Hepatocyte (in vitro differentiated cells): ENCODE data around the gene CFAP77. TPM values are rescaled to one million over a fixed set of nuclear protein-coding genes. Genes with fewer than 3 reads are reported as not detected.

Experiments used
- DNase-seq: peaks from one replicate; pipeline ENCODE4 v3.0.0-alpha.2; 2016; ENCODE audit warnings: low spot score
- H2AFZ ChIP-seq: fragments of 200-600 bp; sonication (generic); 2 replicates; pipeline ENCODE4 v1.6.0; 2016; ENCODE audit warnings: antibody characterized with exemption, mild to moderate bottlenecking
- H3K27ac ChIP-seq: fragments of 200-600 bp; sonication (generic); 2 replicates; pipeline ENCODE4 v1.5.1; 2016; ENCODE audit warnings: mild to moderate bottlenecking
- H3K27me3 ChIP-seq: fragments of 200-600 bp; sonication (generic); 2 replicates; pipeline ENCODE4 v1.6.1; 2016
- H3K36me3 ChIP-seq: fragments of 200-600 bp; sonication (generic); replicated peaks from 2 replicates; pipeline ENCODE4 v1.5.1; 2016; ENCODE audit warnings: low read depth; ENCODE audit not compliant: insufficient read depth
- H3K4me1 ChIP-seq: fragments of 200-600 bp; sonication (generic); 2 replicates; pipeline ENCODE4 v1.5.1; 2016; ENCODE audit warnings: mild to moderate bottlenecking, moderate library complexity; ENCODE audit not compliant: insufficient read depth
- H3K4me2 ChIP-seq: fragments of 200-600 bp; sonication (generic); 2 replicates; pipeline ENCODE4 v1.6.0; 2016
- H3K4me3 ChIP-seq: fragments of 200-600 bp; sonication (generic); 2 replicates; pipeline ENCODE4 v1.5.1; 2016; ENCODE audit warnings: mild to moderate bottlenecking
- H3K79me2 ChIP-seq: fragments of 200-600 bp; sonication (generic); 2 replicates; pipeline ENCODE4 v1.6.0; 2017; ENCODE audit warnings: mild to moderate bottlenecking
- H3K9me2 ChIP-seq: fragments of 200-600 bp; sonication (generic); replicated peaks from 2 replicates; pipeline ENCODE4 v1.6.0; 2017; ENCODE audit warnings: mild to moderate bottlenecking; ENCODE audit not compliant: insufficient read depth
- H3K9me3 ChIP-seq: fragments of 200-600 bp; sonication (generic); 2 replicates; pipeline ENCODE4 v1.5.1; 2016; ENCODE audit warnings: low read depth, mild to moderate bottlenecking
- H4K20me1 ChIP-seq: fragments of 200-600 bp; sonication (generic); 2 replicates; pipeline ENCODE4 v1.6.0; 2016; ENCODE audit warnings: mild to moderate bottlenecking; ENCODE audit not compliant: insufficient read depth, poor library complexity, severe bottlenecking
- EZH2 ChIP-seq: fragments of 200-600 bp; sonication (generic); IDR thresholded peaks from 2 replicates; pipeline ENCODE4 v1.6.1; 2016; ENCODE audit warnings: antibody characterized with exemption, mild to moderate bottlenecking, borderline replicate concordance
- EZH2phosphoT487 ChIP-seq: fragments of 200-600 bp; sonication (generic); IDR thresholded peaks from one replicate; pipeline ENCODE4 v1.6.1; 2018; ENCODE audit warnings: antibody characterized with exemption, mild to moderate bottlenecking, low read depth, moderate library complexity; ENCODE audit not compliant: unreplicated experiment, severe bottlenecking
- WGBS: methylation state at CpG from one replicate; pipeline ENCODE4 v1.1.6; 2016; ENCODE audit warnings: low lambda C conversion rate; ENCODE audit errors: missing lambda C conversion rate; 5-methylcytosine and 5-hydroxymethylcytosine counted together
- polyA plus RNA-seq: library from polyadenylated mRNA; unstranded; fragments of >200 nt; fragmentation: Nextera tagmentation; extraction: Ambion mirVana; gene quantifications from 2 replicates; pipeline ENCODE4 v1.2.1, GENCODE V29; 2016
- total RNA-seq: library from RNA; depleted of rRNA; stranded (reverse); fragments of >200 nt; gene quantifications from 2 replicates; pipeline ENCODE4 v1.2.3, GENCODE V29; 2014
- TF ChIP-seq, protein P1 (sequence below): fragments of 200-600 bp; sonication (generic); IDR thresholded peaks from 2 replicates; pipeline ENCODE4 v1.5.1; 2016; ENCODE audit warnings: antibody characterized with exemption, mild to moderate bottlenecking; ENCODE audit not compliant: poor library complexity

CFAP77 gene
- total and polyA plus RNA-seq, 2 experiments from 2014 or later = 0.70 to 1.2 TPM

DNA sequence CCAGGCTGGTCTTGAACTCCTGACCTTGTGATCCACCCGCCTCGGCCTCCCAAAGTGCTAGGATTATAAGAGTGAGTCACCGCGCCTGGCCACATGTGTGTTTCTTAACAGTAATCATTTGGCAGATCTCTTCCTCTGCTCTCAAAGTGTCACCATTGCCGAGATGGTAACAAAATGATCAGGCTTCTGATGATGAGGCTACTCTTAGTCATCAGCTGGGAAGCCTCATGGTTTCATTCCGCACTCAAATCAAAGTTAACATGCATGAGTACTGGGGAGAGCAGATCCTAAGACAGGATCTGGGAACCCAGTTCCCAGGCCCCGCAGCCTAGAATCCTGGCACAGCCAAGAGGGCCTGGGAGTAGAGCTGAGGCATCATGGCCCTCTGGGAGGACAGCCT is 199.8 kb downstream of the CFAP77 start:
- Histone ChIP-seq H3K36me3 (no peaks in the 10 kb centered on the region), H3K27me3 (no peaks in the 10 kb centered on the region), H3K4me1 (no peaks in the 10 kb centered on the region), H3K9me3 (no peaks in the 10 kb centered on the region), H3K27ac (no peak overlapping the region), H3K79me2 (no peaks in the 10 kb centered on the region), H3K4me3 (no peak overlapping the region), H3K4me2 (no peak overlapping the region), H3K9me2 (no peaks in the 10 kb centered on the region), H2AFZ (no peak overlapping the region), H4K20me1 (no peaks in the 10 kb centered on the region)
- no peak for TF ChIP-seq EZH2phosphoT487
- WGBS = 94% methylated on average over 7 of the region's 7 CpGs
- no peak for DNase-seq

DNA sequence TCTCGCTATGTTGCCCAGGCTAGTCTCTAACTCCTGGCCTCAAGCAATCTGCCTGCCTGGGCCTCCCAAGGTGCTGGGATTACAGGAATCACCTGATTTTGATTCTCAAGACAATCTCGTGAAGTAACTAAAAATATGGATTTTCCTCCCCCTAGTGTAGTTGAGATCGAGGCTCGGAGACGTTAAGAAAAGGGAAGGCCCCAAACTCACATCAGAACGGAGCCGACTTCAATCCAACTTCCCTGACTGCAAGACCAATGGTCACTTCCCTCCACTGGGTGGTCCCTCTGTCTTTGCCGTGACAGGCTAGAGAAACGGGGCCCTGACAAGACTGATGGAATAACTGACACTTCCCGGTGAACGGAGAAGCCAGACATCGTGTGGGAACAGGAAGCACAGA is 200.7 kb downstream of the CFAP77 start:
- Histone ChIP-seq H3K27ac (no peak overlapping the region), H3K4me3 (no peak overlapping the region), H3K27me3 (no peaks in the 10 kb centered on the region), H3K4me2 (no peak overlapping the region), H3K9me2 (no peaks in the 10 kb centered on the region), H3K9me3 (no peaks in the 10 kb centered on the region), H2AFZ (no peak overlapping the region), H4K20me1 (no peaks in the 10 kb centered on the region), H3K79me2 (no peaks in the 10 kb centered on the region), H3K4me1 (no peaks in the 10 kb centered on the region), H3K36me3 (no peaks in the 10 kb centered on the region)
- no peak for TF ChIP-seq EZH2phosphoT487
- TF ChIP-seq, protein P1, sequence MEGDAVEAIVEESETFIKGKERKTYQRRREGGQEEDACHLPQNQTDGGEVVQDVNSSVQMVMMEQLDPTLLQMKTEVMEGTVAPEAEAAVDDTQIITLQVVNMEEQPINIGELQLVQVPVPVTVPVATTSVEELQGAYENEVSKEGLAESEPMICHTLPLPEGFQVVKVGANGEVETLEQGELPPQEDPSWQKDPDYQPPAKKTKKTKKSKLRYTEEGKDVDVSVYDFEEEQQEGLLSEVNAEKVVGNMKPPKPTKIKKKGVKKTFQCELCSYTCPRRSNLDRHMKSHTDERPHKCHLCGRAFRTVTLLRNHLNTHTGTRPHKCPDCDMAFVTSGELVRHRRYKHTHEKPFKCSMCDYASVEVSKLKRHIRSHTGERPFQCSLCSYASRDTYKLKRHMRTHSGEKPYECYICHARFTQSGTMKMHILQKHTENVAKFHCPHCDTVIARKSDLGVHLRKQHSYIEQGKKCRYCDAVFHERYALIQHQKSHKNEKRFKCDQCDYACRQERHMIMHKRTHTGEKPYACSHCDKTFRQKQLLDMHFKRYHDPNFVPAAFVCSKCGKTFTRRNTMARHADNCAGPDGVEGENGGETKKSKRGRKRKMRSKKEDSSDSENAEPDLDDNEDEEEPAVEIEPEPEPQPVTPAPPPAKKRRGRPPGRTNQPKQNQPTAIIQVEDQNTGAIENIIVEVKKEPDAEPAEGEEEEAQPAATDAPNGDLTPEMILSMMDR = no peak
- TF ChIP-seq EZH2 = no peak
- 96% methylated on average over 12 of the region's 12 CpGs for WGBS
- DNase-seq = no peak

DNA sequence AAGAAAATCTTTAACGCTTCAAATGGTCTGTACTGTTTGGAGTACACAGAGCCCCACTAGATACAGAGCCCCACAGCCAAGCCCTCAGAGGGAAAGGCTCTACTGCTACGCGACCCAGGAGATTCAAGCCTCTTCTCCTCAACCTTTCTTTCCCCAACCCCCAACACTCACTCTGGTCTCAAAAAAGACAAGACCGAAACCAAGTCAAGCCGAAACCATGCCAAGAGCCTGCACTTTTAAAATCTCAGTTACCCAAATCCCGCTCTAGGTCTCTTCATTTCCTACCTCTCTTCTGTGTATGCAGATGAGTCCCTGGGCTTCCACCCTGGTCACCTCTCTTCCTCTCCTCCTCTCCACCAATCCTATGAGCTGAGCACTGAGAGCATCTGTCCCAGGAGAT is 204.3 kb downstream of the CFAP77 start:
- H3K4me3 ChIP-seq = no peak overlapping the region
- TF ChIP-seq, protein P1 = no peak
- no peak for TF ChIP-seq EZH2phosphoT487
- no peak for TF ChIP-seq EZH2
- H3K4me2 ChIP-seq = no peak overlapping the region
- no peaks in the 10 kb centered on the region for H3K9me2 ChIP-seq
- no peaks in the 10 kb centered on the region for H3K36me3 ChIP-seq
- no peak overlapping the region for H2AFZ ChIP-seq
- no peaks in the 10 kb centered on the region for H3K4me1 ChIP-seq
- H4K20me1 ChIP-seq = no peaks in the 10 kb centered on the region
- 78% methylated on average over 6 of the region's 6 CpGs for WGBS
- no peaks in the 10 kb centered on the region for H3K79me2 ChIP-seq
- H3K9me3 ChIP-seq = no peaks in the 10 kb centered on the region
- H3K27me3 ChIP-seq = no peaks in the 10 kb centered on the region
- DNase-seq = no peak
- H3K27ac ChIP-seq = no peak overlapping the region

DNA sequence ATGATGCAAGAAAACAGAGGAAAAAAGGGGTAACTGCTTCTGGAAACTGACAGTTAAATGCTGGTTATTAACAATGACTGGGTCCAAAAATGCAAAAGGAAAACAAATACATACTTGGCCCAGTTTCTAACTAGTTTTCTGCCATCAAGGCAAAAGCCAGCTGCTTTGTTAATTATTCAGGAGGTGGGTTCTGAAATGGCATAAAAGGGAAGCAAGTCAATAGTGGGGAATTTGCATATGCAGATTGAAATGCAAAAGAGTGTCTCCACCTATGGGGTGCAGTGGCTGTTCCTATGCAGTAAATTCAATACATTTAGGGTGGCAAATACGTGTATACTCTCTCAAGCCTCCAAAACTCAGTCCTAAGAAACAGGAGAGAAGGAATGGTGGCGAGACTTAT is 205.8 kb downstream of the CFAP77 start:
- H3K79me2 ChIP-seq = no peaks in the 10 kb centered on the region
- TF ChIP-seq EZH2phosphoT487 = no peak
- TF ChIP-seq, protein P1 = no peak
- H3K4me2 ChIP-seq = no peak overlapping the region
- H2AFZ ChIP-seq = no peak overlapping the region
- WGBS = 90% methylated on average over 2 of the region's 2 CpGs
- H3K9me3 ChIP-seq = no peaks in the 10 kb centered on the region
- no peaks in the 10 kb centered on the region for H3K9me2 ChIP-seq
- no peaks in the 10 kb centered on the region for H3K36me3 ChIP-seq
- no peaks in the 10 kb centered on the region for H4K20me1 ChIP-seq
- DNase-seq = no peak
- no peaks in the 10 kb centered on the region for H3K27me3 ChIP-seq
- no peak overlapping the region for H3K27ac ChIP-seq
- no peaks in the 10 kb centered on the region for H3K4me1 ChIP-seq
- H3K4me3 ChIP-seq = no peak overlapping the region
